CD4-positive, alpha-beta memory T cell (primary cell): Measurements from ENCODE around the gene NR5A1. TPM values are rescaled to one million over a fixed set of nuclear protein-coding genes. Genes with fewer than 3 reads are reported as not detected.

ENCODE experiments used
- CTCF ChIA-PET: fragments of 350-600 bp; sonication (Branson Sonifier 250); formaldehyde crosslinking; loops from one replicate; lab custom pipeline; 2021; ENCODE audit warnings: inconsistent platforms; ENCODE audit not compliant: partially characterized antibody; lab: Charles Lee
- POLR2A ChIA-PET: fragments of 350-600 bp; sonication (Branson Sonifier 250); formaldehyde crosslinking; loops from one replicate; lab custom pipeline; 2021; ENCODE audit not compliant: partially characterized antibody; lab: Charles Lee
- DNase-seq, 5 donors: peaks; one replicate each; pipeline versions ENCODE4 v3.0.0 to v3.0.0-alpha.2; 2020 to 2022; ENCODE audit warnings: mixed read lengths in 1 of 5
- H3K27ac ChIP-seq: one replicate; pipeline ENCODE4 v1.7.0; 2013; ENCODE audit warnings: low read depth, low read length
- H3K27me3 ChIP-seq: 2 replicates; pipeline ENCODE4 v1.7.0; 2013; ENCODE audit warnings: mild to moderate bottlenecking, low read length, moderate library complexity; ENCODE audit not compliant: insufficient read depth
- H3K36me3 ChIP-seq: 2 replicates; pipeline ENCODE4 v1.7.0; 2013; ENCODE audit warnings: mild to moderate bottlenecking, low read length, moderate library complexity; ENCODE audit not compliant: insufficient read depth
- H3K4me1 ChIP-seq: 2 replicates; pipeline ENCODE4 v1.7.0; 2013; ENCODE audit warnings: mild to moderate bottlenecking, low read length, moderate library complexity; ENCODE audit not compliant: insufficient read depth
- H3K4me3 ChIP-seq, 2 donors: one replicate each; pipeline ENCODE4 v1.7.0; 2013; ENCODE audit warnings: low read length in 2 of 2, mild to moderate bottlenecking in 1 of 2
- H3K9me3 ChIP-seq, 2 donors: one replicate each; pipeline ENCODE4 v1.7.0; 2013; ENCODE audit warnings: low read length in 2 of 2, control low read depth in 1 of 2; ENCODE audit not compliant: control insufficient read depth in 1 of 2
- H3K27ac Mint-ChIP-seq, 7 donors: one replicate each; pipeline ENCODE4 v1.8.0; 2020 to 2021; ENCODE audit warnings: mixed read lengths in 7 of 7, mild to moderate bottlenecking in 6 of 7, inconsistent platforms in 3 of 7, moderate library complexity in 3 of 7
- H3K27me3 Mint-ChIP-seq, 2 donors: one replicate each; pipeline ENCODE4 v1.8.0; 2020 to 2021; ENCODE audit warnings: mixed read lengths in 2 of 2
- H3K36me3 Mint-ChIP-seq, 2 donors: one replicate each; pipeline ENCODE4 v1.8.0; 2020 to 2021; ENCODE audit warnings: mixed read lengths in 2 of 2, inconsistent platforms in 1 of 2, mild to moderate bottlenecking in 1 of 2
- H3K4me1 Mint-ChIP-seq, 4 donors: one replicate each; pipeline ENCODE4 v1.8.0; 2020 to 2021; ENCODE audit warnings: mixed read lengths in 4 of 4, mild to moderate bottlenecking in 1 of 4
- H3K4me3 Mint-ChIP-seq, 8 donors: one replicate each; pipeline ENCODE4 v1.8.0; 2020 to 2021; ENCODE audit warnings: mixed read lengths in 8 of 8, mild to moderate bottlenecking in 7 of 8, moderate library complexity in 6 of 8, inconsistent platforms in 3 of 8
- H3K9me3 Mint-ChIP-seq, 8 donors: one replicate each; pipeline ENCODE4 v1.8.0; 2020 to 2021; ENCODE audit warnings: mixed read lengths in 8 of 8, mild to moderate bottlenecking in 5 of 8, inconsistent platforms in 3 of 8, moderate library complexity in 1 of 8
- intact Hi-C: fragments of 100-400 bp; cut with micrococcal nuclease; formaldehyde crosslinking; loops from one replicate; pipeline ENCODE4 v1.15.1; 2023
- polyA plus RNA-seq, 2 donors: library from polyadenylated mRNA; unstranded; fragments of 300-500 nt; fragmentation: Illumina TruSeq; gene quantifications; one replicate each; pipeline ENCODE4 v1.2.3, GENCODE V29; 2021
- total RNA-seq, 2 experiments: library from RNA; stranded (reverse); gene quantifications; one replicate each; pipeline ENCODE4 v1.2.3, GENCODE V29; 2021

NR5A1 gene
- total and polyA plus RNA-seq, 4 experiments from 2014 or later = not detected

GRCh38 chr9:124480621-124480981 lies 26.6 kb downstream of the NR5A1 start:
- H3K4me3 ChIP-seq = no peak overlapping the region
- Mint-ChIP-seq H3K27ac (no peak overlapping the region), H3K9me3 (no peaks in the 10 kb centered on the region), H3K4me1 (no peaks in the 10 kb centered on the region), H3K4me3 (no peak overlapping the region), H3K27me3 (peaks cover 3 to 7% of the 10 kb centered on the region in 2 donors), H3K36me3 (no peaks in the 10 kb centered on the region)
- intact Hi-C loops = no loop called here
- CTCF ChIA-PET = no interaction called here
- no peaks in the 10 kb centered on the region for H3K27me3 ChIP-seq
- no peaks in the 10 kb centered on the region for H3K9me3 ChIP-seq
- no peaks in the 10 kb centered on the region for H3K36me3 ChIP-seq
- H3K4me1 ChIP-seq = no peaks in the 10 kb centered on the region
- POLR2A ChIA-PET = no interaction called here
- no peak overlapping the region for H3K27ac ChIP-seq
- DNase-seq = no peak

- no peak overlapping the region for H3K27ac ChIP-seq
- ChIA-PET POLR2A (no interaction called here), CTCF (no interaction called here)
- Mint-ChIP-seq H3K4me1 (no peaks in the 10 kb centered on the region), H3K27ac (no peak overlapping the region), H3K36me3 (no peaks in the 10 kb centered on the region), H3K27me3 (peaks cover 6 to 7% of the 10 kb centered on the region in 2 donors), H3K4me3 (no peak overlapping the region), H3K9me3 (no peaks in the 10 kb centered on the region)
- H3K27me3 ChIP-seq = no peaks in the 10 kb centered on the region
- intact Hi-C loops = no loop called here
- no peaks in the 10 kb centered on the region for H3K4me1 ChIP-seq
- H3K4me3 ChIP-seq = no peak overlapping the region
- H3K36me3 ChIP-seq = no peaks in the 10 kb centered on the region
- DNase-seq = no peak
- H3K9me3 ChIP-seq = no peaks in the 10 kb centered on the region
These were observed 27.1 kb downstream of the NR5A1 start for GRCh38 chr9:124479947-124480620.

GRCh38 chr9:124479371-124479770 lies 27.8 kb downstream of the NR5A1 start:
- CTCF ChIA-PET = no interaction called here
- Mint-ChIP-seq H3K27me3 (peaks cover 6 to 7% of the 10 kb centered on the region in 2 donors), H3K4me3 (no peak overlapping the region), H3K9me3 (no peaks in the 10 kb centered on the region), H3K36me3 (no peaks in the 10 kb centered on the region), H3K4me1 (no peaks in the 10 kb centered on the region), H3K27ac (no peak overlapping the region)
- H3K4me1 ChIP-seq = no peaks in the 10 kb centered on the region
- POLR2A ChIA-PET = no interaction called here
- no peaks in the 10 kb centered on the region for H3K36me3 ChIP-seq
- H3K27ac ChIP-seq = no peak overlapping the region
- H3K4me3 ChIP-seq = no peak overlapping the region
- H3K27me3 ChIP-seq = no peaks in the 10 kb centered on the region
- no peaks in the 10 kb centered on the region for H3K9me3 ChIP-seq
- intact Hi-C loops = no loop called here
- DNase-seq = no peak

- H3K4me1 Mint-ChIP-seq = no peaks in the 10 kb centered on the region
- no peak overlapping the region for H3K27ac Mint-ChIP-seq
- intact Hi-C loops = no loop called here
- H3K4me3 Mint-ChIP-seq = no peak overlapping the region
- no peaks in the 10 kb centered on the region for H3K9me3 Mint-ChIP-seq
- H3K27me3 ChIP-seq = no peaks in the 10 kb centered on the region
- no peaks in the 10 kb centered on the region for H3K4me1 ChIP-seq
- ChIA-PET CTCF (no interaction called here), POLR2A (no interaction called here)
- no peaks in the 10 kb centered on the region for H3K36me3 Mint-ChIP-seq
- peaks cover 7 to 9% of the 10 kb centered on the region in 2 donors for H3K27me3 Mint-ChIP-seq
- no peak for DNase-seq
- no peaks in the 10 kb centered on the region for H3K9me3 ChIP-seq
- H3K4me3 ChIP-seq = no peak overlapping the region
- H3K36me3 ChIP-seq = no peaks in the 10 kb centered on the region
- H3K27ac ChIP-seq = no peak overlapping the region
These were observed 28.8 kb downstream of the NR5A1 start for GRCh38 chr9:124478354-124478753.

GRCh38 chr9:124477648-124478285 lies 29.4 kb downstream of the NR5A1 start:
- Mint-ChIP-seq H3K4me3 (no peak overlapping the region), H3K4me1 (no peaks in the 10 kb centered on the region), H3K36me3 (no peaks in the 10 kb centered on the region), H3K27me3 (peaks cover 7 to 11% of the 10 kb centered on the region in 2 donors), H3K9me3 (no peaks in the 10 kb centered on the region), H3K27ac (no peak overlapping the region)
- Histone ChIP-seq H3K4me1 (no peaks in the 10 kb centered on the region), H3K9me3 (no peaks in the 10 kb centered on the region), H3K27ac (no peak overlapping the region), H3K27me3 (no peaks in the 10 kb centered on the region), H3K4me3 (no peak overlapping the region), H3K36me3 (no peaks in the 10 kb centered on the region)
- intact Hi-C loops = no loop called here
- POLR2A ChIA-PET = no interaction called here
- CTCF ChIA-PET = no interaction called here
- DNase-seq = no peak

GRCh38 chr9:124477211-124477647 lies 30.0 kb downstream of the NR5A1 start:
- Mint-ChIP-seq H3K4me1 (no peaks in the 10 kb centered on the region), H3K4me3 (no peak overlapping the region)

GRCh38 chr9:124475868-124476690 lies 31.1 kb downstream of the NR5A1 start:
- POLR2A ChIA-PET = no interaction called here
- H3K27me3 Mint-ChIP-seq = peaks cover 10 to 16% of the 10 kb centered on the region in 2 donors

More at GRCh38 chr9:124477211-124477647, 30.0 kb downstream of the NR5A1 start:
- Mint-ChIP-seq H3K27ac (no peak overlapping the region), H3K27me3 (peaks cover 7 to 13% of the 10 kb centered on the region in 2 donors), H3K36me3 (no peaks in the 10 kb centered on the region), H3K9me3 (no peaks in the 10 kb centered on the region)
- H3K4me1 ChIP-seq = no peaks in the 10 kb centered on the region
- ChIA-PET POLR2A (no interaction called here), CTCF (no interaction called here)
- H3K4me3 ChIP-seq = no peak overlapping the region
- no peaks in the 10 kb centered on the region for H3K27me3 ChIP-seq
- H3K27ac ChIP-seq = no peak overlapping the region
- no peak for DNase-seq
- H3K36me3 ChIP-seq = no peaks in the 10 kb centered on the region
- intact Hi-C loops = no loop called here
- no peaks in the 10 kb centered on the region for H3K9me3 ChIP-seq

More at GRCh38 chr9:124475868-124476690, 31.1 kb downstream of the NR5A1 start:
- Mint-ChIP-seq H3K9me3 (no peaks in the 10 kb centered on the region), H3K4me3 (no peak overlapping the region), H3K4me1 (no peaks in the 10 kb centered on the region), H3K36me3 (no peaks in the 10 kb centered on the region), H3K27ac (no peak overlapping the region)
- H3K9me3 ChIP-seq = no peaks in the 10 kb centered on the region
- H3K27me3 ChIP-seq = no peaks in the 10 kb centered on the region
- no peaks in the 10 kb centered on the region for H3K4me1 ChIP-seq
- no peak overlapping the region for H3K27ac ChIP-seq
- intact Hi-C loops = no loop called here
- no peaks in the 10 kb centered on the region for H3K36me3 ChIP-seq
- CTCF ChIA-PET = no interaction called here
- H3K4me3 ChIP-seq = no peak overlapping the region
- no peak for DNase-seq
